Tibial artery (tissue), 4 donors: ENCODE data around the gene WASF2.
"Not testable (repeated sequence)": the region's sequence is repeated elsewhere in the genome, so short reads cannot be mapped to it uniquely, and the experiment has no call there.

Source experiments
- DNase-seq, 2 donors: peaks; one replicate each; pipeline ENCODE4 v3.0.0-alpha.2; 2019
- H3K27ac ChIP-seq, 2 donors: fragments of 200-600 bp; sonication (generic) in 1 of 2; 1 replicate in 1 of 2; 2 replicates in 1 of 2; pipeline ENCODE4 v1.5.1; 2018 to 2019; ENCODE audit warnings: mild to moderate bottlenecking in 1 of 2
- H3K27me3 ChIP-seq, 2 donors: fragments of 200-600 bp; sonication (generic) in 1 of 2; one replicate each; pipeline versions ENCODE4 v1.5.1 to v1.6.0; 2016 to 2019
- H3K36me3 ChIP-seq, 3 donors: fragments of 200-600 bp; sonication (generic) in 2 of 3; one replicate each; pipeline ENCODE4 v1.5.1; 2016 to 2019; ENCODE audit warnings: mild to moderate bottlenecking in 2 of 3
- H3K4me1 ChIP-seq, 4 donors: fragments of 200-600 bp; sonication (generic) in 2 of 4; 1 replicate in 3 of 4; 2 replicates in 1 of 4; pipeline ENCODE4 v1.5.1; 2016 to 2019
- H3K4me3 ChIP-seq, 2 donors: fragments of 200-600 bp; sonication (generic) in 1 of 2; 1 replicate in 1 of 2; 2 replicates in 1 of 2; pipeline ENCODE4 v1.5.1; 2018 to 2019; ENCODE audit warnings: mild to moderate bottlenecking in 2 of 2
- H3K9me3 ChIP-seq, 3 donors: fragments of 200-600 bp; sonication (generic) in 1 of 3; one replicate each; pipeline ENCODE4 v1.5.1; 2016 to 2019
- CTCF ChIP-seq, 2 experiments: fragments of 200-600 bp in 1 of 2; fragments of 450-650 bp in 1 of 2; IDR thresholded peaks; one replicate each; pipeline ENCODE4 v1.5.1; 2017 to 2019; ENCODE audit warnings: antibody characterized with exemption in 2 of 2, mild to moderate bottlenecking in 1 of 2, moderate library complexity in 1 of 2
- intact Hi-C: fragments of 100-400 bp; cut with DNase I; formaldehyde crosslinking; loops from one replicate; pipeline ENCODE4 v1.15.0; 2023; ENCODE audit warnings: low total_unique reads

Gene WASF2

GRCh38 chr1:27391511-27392095 is 98.4 kb downstream of the WASF2 start:
- no peak for TF ChIP-seq CTCF (IDR thresholded peaks at IDR 0.05)
- Histone ChIP-seq H3K9me3 (no peaks in the 10 kb centered on the region), H3K27me3 (peaks cover 0 to 6% of the 10 kb centered on the region in 2 donors), H3K4me3 (peak overlapping the region; percentile 42 to 53), H3K4me1 (peaks cover 0 to 27% (median 19%) of the 10 kb centered on the region in 4 donors), H3K36me3 (no peaks in the 10 kb centered on the region), H3K27ac (peak overlapping the region; percentile 2 to 19)
- intact Hi-C loops: loop anchor here (2.0 to 10.0 kb wide), 3 partner anchors 34 to 273 kb away; no protein-coding TSS in a partner anchor
- no peak for DNase-seq

GRCh38 chr1:27388337-27389005 is 101.5 kb downstream of the WASF2 start:
- TF ChIP-seq CTCF (IDR thresholded peaks at IDR 0.05): peak; percentile 81 to 83
- Histone ChIP-seq H3K4me1 (peaks cover 0 to 21% (median 19%) of the 10 kb centered on the region in 4 donors), H3K9me3 (no peaks in the 10 kb centered on the region), H3K27me3 (peaks cover 0 to 6% of the 10 kb centered on the region in 2 donors), H3K36me3 (no peaks in the 10 kb centered on the region), H3K4me3 (no peak overlapping the region), H3K27ac (no peak overlapping the region)
- DNase-seq: peak; percentile 68 to 79
- intact Hi-C loops: loop anchor here (10.0 kb wide), 1 partner anchor 284 kb away; no protein-coding TSS in a partner anchor

- H3K36me3 ChIP-seq, H3K9me3 ChIP-seq, H3K27ac ChIP-seq, DNase-seq, H3K4me3 ChIP-seq: not testable (repeated sequence)
- Histone ChIP-seq H3K27me3 (peaks cover 0 to 19% of the 10 kb centered on the region in 2 donors), H3K4me1 (peaks cover 0 to 17% (median 2%) of the 10 kb centered on the region in 4 donors)
- intact Hi-C loops: loop anchor here (10.0 kb wide), 1 partner anchor 280 kb away; no protein-coding TSS in a partner anchor
Observed at GRCh38 chr1:27384797-27385196, 105.2 kb downstream of the WASF2 start.

GRCh38 chr1:27383661-27384060 is 106.3 kb downstream of the WASF2 start:
- no peak for DNase-seq
- Histone ChIP-seq H3K27me3 (peaks cover 0 to 16% of the 10 kb centered on the region in 2 donors), H3K27ac (no peak overlapping the region), H3K36me3 (no peaks in the 10 kb centered on the region), H3K9me3 (no peaks in the 10 kb centered on the region), H3K4me1 (peaks cover 0 to 26% (median 2%) of the 10 kb centered on the region in 4 donors), H3K4me3 (no peak overlapping the region)
- intact Hi-C loops: loop anchor here (10.0 kb wide), 1 partner anchor 279 kb away; no protein-coding TSS in a partner anchor
- no peak for TF ChIP-seq CTCF (IDR thresholded peaks at IDR 0.05)

- intact Hi-C loops: loop anchor here (10.0 kb wide), 1 partner anchor 278 kb away; no protein-coding TSS in a partner anchor
- Histone ChIP-seq H3K4me1 (peaks cover 0 to 29% (median 2%) of the 10 kb centered on the region in 4 donors), H3K4me3 (no peak within 1 kb of the TSS), H3K27me3 (peaks cover 0 to 16% of the 10 kb centered on the region in 2 donors), H3K36me3 (no peaks in the 10 kb centered on the region), H3K27ac (no peak within 1 kb of the TSS), H3K9me3 (no peaks in the 10 kb centered on the region)
- no peak for DNase-seq
- TF ChIP-seq CTCF (IDR thresholded peaks at IDR 0.05): no peak
Observed at GRCh38 chr1:27383039-27383605, 106.8 kb downstream of the WASF2 start, which contains the start of gene CD164L2. Gene CD164L2, minus strand, starts transcription at chr1:27383333. Its CDS starts 94 bp downstream, at chr1:27383239.
